NB4 (cell line): Measurements from ENCODE around the gene UPB1.
"Not testable (repeated sequence)": the region's sequence is repeated elsewhere in the genome, so short reads cannot be mapped to it uniquely, and the experiment has no call there.

Experiments
- POLR2A ChIP-seq: IDR thresholded peaks from 2 replicates; pipeline ENCODE4 v1.6.1; 2011; ENCODE audit warnings: mild to moderate bottlenecking; ENCODE audit not compliant: insufficient read length; ENCODE audit errors: extremely low read depth
- TF ChIP-seq, protein P1 (sequence below): IDR thresholded peaks from one replicate; pipeline ENCODE4 v1.5.1; 2012; ENCODE audit warnings: low read depth, low read length
- TF ChIP-seq, protein P2 (sequence below): IDR thresholded peaks from 2 replicates; pipeline ENCODE4 v1.6.1; 2011; ENCODE audit warnings: low read depth, low read length

DNA sequence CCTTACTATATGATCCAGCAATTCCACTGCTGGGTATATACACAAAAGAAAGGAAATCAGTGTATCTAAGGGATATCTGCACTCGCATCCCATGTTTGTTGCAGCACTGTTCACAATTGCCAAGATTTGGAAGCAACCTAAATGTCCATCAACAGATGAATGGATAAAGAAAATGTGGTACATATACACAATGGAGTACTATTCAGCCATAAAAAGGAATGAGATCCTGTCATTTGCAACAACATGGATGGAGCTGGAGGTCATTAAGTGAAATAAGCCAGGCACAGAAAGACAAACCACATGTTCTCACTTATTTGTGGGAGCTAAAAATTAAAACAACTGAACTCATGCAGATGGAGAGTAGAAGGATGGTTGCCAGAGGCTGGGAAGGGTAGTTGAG lies 5.7 kb upstream of the UPB1 start:
- TF ChIP-seq, protein P1, sequence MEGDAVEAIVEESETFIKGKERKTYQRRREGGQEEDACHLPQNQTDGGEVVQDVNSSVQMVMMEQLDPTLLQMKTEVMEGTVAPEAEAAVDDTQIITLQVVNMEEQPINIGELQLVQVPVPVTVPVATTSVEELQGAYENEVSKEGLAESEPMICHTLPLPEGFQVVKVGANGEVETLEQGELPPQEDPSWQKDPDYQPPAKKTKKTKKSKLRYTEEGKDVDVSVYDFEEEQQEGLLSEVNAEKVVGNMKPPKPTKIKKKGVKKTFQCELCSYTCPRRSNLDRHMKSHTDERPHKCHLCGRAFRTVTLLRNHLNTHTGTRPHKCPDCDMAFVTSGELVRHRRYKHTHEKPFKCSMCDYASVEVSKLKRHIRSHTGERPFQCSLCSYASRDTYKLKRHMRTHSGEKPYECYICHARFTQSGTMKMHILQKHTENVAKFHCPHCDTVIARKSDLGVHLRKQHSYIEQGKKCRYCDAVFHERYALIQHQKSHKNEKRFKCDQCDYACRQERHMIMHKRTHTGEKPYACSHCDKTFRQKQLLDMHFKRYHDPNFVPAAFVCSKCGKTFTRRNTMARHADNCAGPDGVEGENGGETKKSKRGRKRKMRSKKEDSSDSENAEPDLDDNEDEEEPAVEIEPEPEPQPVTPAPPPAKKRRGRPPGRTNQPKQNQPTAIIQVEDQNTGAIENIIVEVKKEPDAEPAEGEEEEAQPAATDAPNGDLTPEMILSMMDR = not testable (repeated sequence)
- not testable (repeated sequence) for TF ChIP-seq POLR2A
- TF ChIP-seq, protein P2, sequence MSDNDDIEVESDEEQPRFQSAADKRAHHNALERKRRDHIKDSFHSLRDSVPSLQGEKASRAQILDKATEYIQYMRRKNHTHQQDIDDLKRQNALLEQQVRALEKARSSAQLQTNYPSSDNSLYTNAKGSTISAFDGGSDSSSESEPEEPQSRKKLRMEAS = not testable (repeated sequence)
